IgD-negative memory B cell (primary cell): ENCODE data around the gene MARK2. TPM values are rescaled to one million over a fixed set of nuclear protein-coding genes. Genes with fewer than 3 reads are reported as not detected.
A peak's percentile ranks its signal among the peaks of the same experiment; 100 is the strongest.
"Not testable (repeated sequence)": the region's sequence is repeated elsewhere in the genome, so short reads cannot be mapped to it uniquely, and the experiment has no call there.

ENCODE experiments used
- H3K27ac Mint-ChIP-seq, 3 donors: one replicate each; pipeline ENCODE4 v1.8.0; 2020 to 2022; ENCODE audit warnings: mild to moderate bottlenecking in 3 of 3, mixed read lengths in 3 of 3, moderate library complexity in 1 of 3
- H3K27me3 Mint-ChIP-seq: one replicate; pipeline ENCODE4 v1.8.0; 2021; ENCODE audit warnings: mixed read lengths
- H3K36me3 Mint-ChIP-seq: one replicate; pipeline ENCODE4 v1.8.0; 2020; ENCODE audit warnings: mild to moderate bottlenecking, mixed read lengths
- H3K4me1 Mint-ChIP-seq, 3 donors: one replicate each; pipeline ENCODE4 v1.8.0; 2020 to 2022; ENCODE audit warnings: mixed read lengths in 3 of 3, mild to moderate bottlenecking in 1 of 3
- H3K4me3 Mint-ChIP-seq, 4 donors: one replicate each; pipeline ENCODE4 v1.8.0; 2020 to 2022; ENCODE audit warnings: mild to moderate bottlenecking in 4 of 4, mixed read lengths in 4 of 4, moderate library complexity in 3 of 4
- H3K9me3 Mint-ChIP-seq, 3 donors: one replicate each; pipeline ENCODE4 v1.8.0; 2020 to 2021; ENCODE audit warnings: mixed read lengths in 3 of 3, mild to moderate bottlenecking in 1 of 3
- polyA plus RNA-seq: library from polyadenylated mRNA; unstranded; fragments of 300-500 nt; fragmentation: Illumina TruSeq; gene quantifications from one replicate; pipeline ENCODE4 v1.2.3, GENCODE V29; 2021

The MARK2 gene
- polyA plus RNA-seq, 1 donor from 2014 or later = 50.8 TPM

DNA sequence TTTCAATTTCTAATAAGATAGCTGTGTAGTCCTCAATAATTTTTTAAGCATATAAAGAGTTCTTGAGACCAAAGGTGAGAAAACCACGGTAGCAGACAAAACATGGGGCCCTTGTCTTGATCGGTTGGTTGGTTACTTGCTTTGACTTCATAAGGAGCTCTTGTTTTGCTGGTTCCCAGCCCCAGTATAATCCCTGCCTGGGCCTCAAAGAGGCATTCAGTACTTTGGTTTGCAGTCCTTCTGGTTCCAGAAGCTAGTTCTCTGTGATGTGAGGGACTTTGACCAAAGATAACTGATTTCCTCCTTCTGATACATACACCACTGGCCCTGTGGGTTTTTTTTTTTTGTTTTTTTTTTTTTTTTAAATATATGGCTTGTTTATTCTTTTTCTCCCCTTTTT lies 17.1 kb downstream of the MARK2 start:
- Mint-ChIP-seq H3K4me3 (no peak overlapping the region), H3K4me1 (peaks cover 16 to 26% (median 18%) of the 10 kb centered on the region in 3 donors), H3K36me3 (peaks cover 3% of the 10 kb centered on the region), H3K27ac (no peak overlapping the region), H3K27me3 (no peaks in the 10 kb centered on the region), H3K9me3 (no peaks in the 10 kb centered on the region)

DNA sequence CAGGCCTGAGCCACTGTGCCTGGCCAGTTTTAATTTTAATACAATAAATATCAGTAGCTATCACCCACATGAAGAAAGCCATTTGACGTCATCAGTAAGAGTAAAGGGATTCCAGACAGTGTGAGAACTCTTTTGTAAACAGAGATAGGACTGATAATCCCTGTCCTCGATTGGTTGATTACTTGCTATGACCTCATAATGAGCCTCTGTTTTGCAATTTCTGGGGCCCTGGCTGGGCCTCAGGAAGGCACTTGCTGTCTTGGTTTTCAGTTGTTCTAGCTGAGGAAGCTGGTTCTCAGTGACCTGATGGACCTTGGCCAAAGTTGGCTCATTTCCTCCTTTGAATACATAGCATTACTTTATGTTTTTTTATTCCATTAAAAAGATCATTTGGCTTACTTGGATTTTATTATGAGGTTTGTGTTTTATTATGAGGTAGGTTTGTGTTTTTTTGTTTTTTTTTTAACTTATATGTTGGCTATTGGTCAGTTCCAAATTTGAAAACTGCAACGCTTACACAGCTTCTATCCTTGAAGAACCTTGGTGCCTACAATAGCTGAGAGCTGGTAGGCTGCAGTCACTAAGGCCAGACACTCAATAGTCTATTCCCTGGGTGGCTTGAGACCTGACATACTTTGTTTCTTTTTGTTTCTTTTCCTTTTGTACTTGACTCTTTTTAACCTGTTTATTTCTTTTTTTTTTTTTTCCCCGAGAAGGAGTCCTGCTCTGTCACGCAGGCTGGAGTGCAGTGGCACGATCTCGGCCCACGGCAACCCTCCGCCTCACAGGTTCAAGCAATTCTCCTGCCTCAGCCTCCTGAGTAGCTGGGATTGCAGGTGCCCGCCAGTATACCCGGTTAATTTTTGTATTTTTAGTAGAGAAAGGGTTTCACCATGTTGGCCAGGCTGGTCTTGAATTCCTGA lies 20.0 kb downstream of the MARK2 start:
- H3K4me1 Mint-ChIP-seq = peaks cover 12 to 19% (median 17%) of the 10 kb centered on the region in 3 donors
- no peak overlapping the region for H3K27ac Mint-ChIP-seq
- peak overlapping the region in 1 of 4 donors; percentile 37 for H3K4me3 Mint-ChIP-seq
- H3K36me3 Mint-ChIP-seq = peaks cover 4% of the 10 kb centered on the region
- H3K9me3 Mint-ChIP-seq = no peaks in the 10 kb centered on the region
- H3K27me3 Mint-ChIP-seq = no peaks in the 10 kb centered on the region

- peaks cover 4% of the 10 kb centered on the region for H3K36me3 Mint-ChIP-seq
- peaks cover 20 to 32% (median 25%) of the 10 kb centered on the region in 3 donors for H3K4me1 Mint-ChIP-seq
- no peaks in the 10 kb centered on the region for H3K27me3 Mint-ChIP-seq
- H3K27ac Mint-ChIP-seq = no peak overlapping the region
- peak overlapping the region in 1 of 4 donors; percentile 9 for H3K4me3 Mint-ChIP-seq
- no peaks in the 10 kb centered on the region for H3K9me3 Mint-ChIP-seq
These were observed 24.0 kb downstream of the MARK2 start for GRCh38 chr11:63862923-63863322.

DNA sequence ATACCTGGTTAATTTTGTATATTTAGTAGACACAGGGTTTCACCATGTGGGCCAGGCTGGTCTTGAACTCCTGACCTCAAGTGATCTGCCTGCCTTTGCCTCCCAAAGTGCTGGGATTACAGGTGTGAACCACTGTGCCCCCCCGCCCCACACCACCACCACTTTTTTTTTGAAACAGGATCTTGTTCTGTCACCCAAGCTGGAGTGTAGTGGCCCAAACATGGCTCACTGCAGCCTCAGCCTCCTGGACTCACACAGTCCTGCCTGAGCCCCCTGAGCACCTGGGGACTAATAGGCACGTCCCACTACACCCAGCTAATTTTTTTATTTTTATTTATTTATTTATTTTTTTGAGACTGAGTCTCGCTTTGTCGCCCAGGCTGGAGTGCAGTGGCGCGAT lies 24.7 kb downstream of the MARK2 start:
- H3K4me1 Mint-ChIP-seq = peaks cover 25 to 38% (median 30%) of the 10 kb centered on the region in 3 donors
- not testable (repeated sequence) for H3K36me3 Mint-ChIP-seq, H3K27me3 Mint-ChIP-seq, H3K9me3 Mint-ChIP-seq, H3K27ac Mint-ChIP-seq, H3K4me3 Mint-ChIP-seq

DNA sequence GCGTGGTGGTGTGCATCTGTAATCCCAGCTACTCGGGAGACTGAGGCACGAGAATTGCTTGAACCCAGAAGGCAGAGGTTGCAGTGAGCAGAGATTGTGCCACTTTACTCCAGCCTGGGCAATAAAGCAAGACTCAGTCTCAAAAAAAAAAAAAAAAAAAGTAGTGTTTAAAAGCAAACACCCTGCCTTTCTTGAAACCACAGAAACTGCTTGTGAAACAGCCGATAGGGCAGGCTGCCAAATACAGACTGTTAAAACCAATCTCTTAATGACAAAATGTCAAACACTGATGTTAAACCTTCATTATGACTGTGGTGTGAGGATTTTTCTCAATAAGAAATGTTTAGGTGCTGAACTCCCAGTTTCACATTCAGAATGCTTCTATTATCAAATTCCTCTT lies 27.3 kb downstream of the MARK2 start:
- peak overlapping the region in 1 of 4 donors; percentile 43 for H3K4me3 Mint-ChIP-seq
- peaks cover 6% of the 10 kb centered on the region for H3K36me3 Mint-ChIP-seq
- peak overlapping the region in 1 of 3 donors; percentile 46 for H3K27ac Mint-ChIP-seq
- H3K4me1 Mint-ChIP-seq = peaks cover 42 to 54% (median 53%) of the 10 kb centered on the region in 3 donors
- H3K27me3 Mint-ChIP-seq = no peaks in the 10 kb centered on the region
- no peaks in the 10 kb centered on the region for H3K9me3 Mint-ChIP-seq

DNA sequence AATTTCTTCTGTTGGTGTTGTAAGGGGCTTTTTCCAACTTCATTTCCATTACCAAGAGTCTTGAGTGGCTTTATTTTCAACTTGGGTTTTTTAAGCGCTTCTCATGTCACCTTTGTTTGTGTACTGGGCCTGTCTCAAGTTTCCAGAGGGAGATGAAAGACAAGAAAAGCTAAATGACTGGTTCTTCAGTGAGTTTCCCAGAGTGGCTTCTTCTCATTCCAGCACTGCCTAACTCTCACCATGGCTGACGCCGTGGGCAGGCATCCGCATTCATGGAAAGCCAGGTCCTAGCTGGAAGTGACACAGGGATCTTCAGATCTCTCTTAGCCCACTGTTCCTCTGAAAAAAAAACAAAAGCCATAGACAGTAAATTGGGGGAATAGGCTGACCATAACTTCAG lies 28.6 kb downstream of the MARK2 start:
- H3K9me3 Mint-ChIP-seq = no peaks in the 10 kb centered on the region
- H3K27ac Mint-ChIP-seq = no peak overlapping the region
- H3K4me1 Mint-ChIP-seq = peaks cover 46 to 59% (median 56%) of the 10 kb centered on the region in 3 donors
- H3K4me3 Mint-ChIP-seq = no peak overlapping the region
- H3K36me3 Mint-ChIP-seq = peaks cover 2% of the 10 kb centered on the region
- no peaks in the 10 kb centered on the region for H3K27me3 Mint-ChIP-seq

- peaks cover 43 to 54% (median 53%) of the 10 kb centered on the region in 3 donors for H3K4me1 Mint-ChIP-seq
- no peaks in the 10 kb centered on the region for H3K27me3 Mint-ChIP-seq
- peak overlapping the region in 1 of 4 donors; percentile 75 for H3K4me3 Mint-ChIP-seq
- H3K36me3 Mint-ChIP-seq = peaks cover 2% of the 10 kb centered on the region
- H3K27ac Mint-ChIP-seq = peak overlapping the region in 1 of 3 donors; percentile 77
- no peaks in the 10 kb centered on the region for H3K9me3 Mint-ChIP-seq
These were observed 29.6 kb downstream of the MARK2 start for GRCh38 chr11:63868399-63869064.

GRCh38 chr11:63869171-63869591 lies 30.3 kb downstream of the MARK2 start:
- Mint-ChIP-seq H3K27me3 (no peaks in the 10 kb centered on the region), H3K36me3 (peaks cover 2% of the 10 kb centered on the region), H3K4me3 (peak overlapping the region in 3 of 4 donors; percentile 23 to 63 (median 50)), H3K9me3 (no peaks in the 10 kb centered on the region), H3K27ac (peak overlapping the region in 1 of 3 donors; percentile 76), H3K4me1 (peaks cover 43 to 57% (median 53%) of the 10 kb centered on the region in 3 donors)

- H3K27ac Mint-ChIP-seq = peak overlapping the region in 2 of 3 donors; percentile 53 to 76
- H3K27me3 Mint-ChIP-seq = no peaks in the 10 kb centered on the region
- H3K4me3 Mint-ChIP-seq = peak overlapping the region in 2 of 4 donors; percentile 23 to 63
- H3K9me3 Mint-ChIP-seq = no peaks in the 10 kb centered on the region
- H3K36me3 Mint-ChIP-seq = peaks cover 2% of the 10 kb centered on the region
- peaks cover 43 to 58% (median 54%) of the 10 kb centered on the region in 3 donors for H3K4me1 Mint-ChIP-seq
These were observed 30.8 kb downstream of the MARK2 start for GRCh38 chr11:63869683-63870082.

DNA sequence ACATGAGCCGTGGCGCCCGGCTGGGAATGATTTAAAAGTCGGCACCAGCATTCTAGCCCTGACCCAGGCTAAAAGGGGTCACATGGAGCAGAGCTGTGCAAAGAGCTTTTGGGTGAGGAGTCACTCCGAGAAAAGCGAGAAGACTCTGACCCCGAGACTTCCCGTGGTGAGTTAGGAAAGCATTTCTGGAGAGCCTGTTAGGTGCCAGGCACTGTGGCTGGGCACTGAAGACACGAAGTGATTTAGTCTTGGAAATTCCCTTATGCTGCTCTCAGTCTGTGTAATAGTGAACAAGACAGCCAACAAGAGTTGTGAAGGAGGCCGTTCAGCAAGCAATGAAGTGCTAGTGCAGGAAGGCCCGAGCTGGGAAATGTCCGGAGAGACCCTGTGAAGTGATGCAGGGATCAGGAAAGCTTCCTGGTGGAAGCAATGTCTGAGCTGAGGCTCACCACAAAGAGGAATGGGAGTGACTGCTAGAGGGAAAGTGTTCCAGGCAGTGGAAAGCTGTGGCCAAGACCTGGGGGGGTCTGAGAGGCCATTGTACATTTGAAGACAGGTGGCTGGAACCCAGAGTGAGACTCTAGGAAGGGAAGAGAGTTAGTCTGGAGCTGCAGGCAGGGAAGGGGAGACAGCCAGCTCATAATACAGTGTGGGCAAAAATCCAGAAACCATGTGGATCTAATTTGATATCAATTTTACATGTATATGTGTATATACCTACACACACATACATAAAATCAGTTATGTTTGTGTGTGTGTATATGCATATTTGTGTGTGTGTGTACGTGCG lies 31.6 kb downstream of the MARK2 start:
- peaks cover 2% of the 10 kb centered on the region for H3K36me3 Mint-ChIP-seq
- H3K27ac Mint-ChIP-seq = peak overlapping the region in 1 of 3 donors; percentile 1
- H3K4me1 Mint-ChIP-seq = peaks cover 45 to 56% (median 54%) of the 10 kb centered on the region in 3 donors
- peak overlapping the region in 2 of 4 donors; percentile 12 to 32 for H3K4me3 Mint-ChIP-seq
- no peaks in the 10 kb centered on the region for H3K27me3 Mint-ChIP-seq
- H3K9me3 Mint-ChIP-seq = no peaks in the 10 kb centered on the region

DNA sequence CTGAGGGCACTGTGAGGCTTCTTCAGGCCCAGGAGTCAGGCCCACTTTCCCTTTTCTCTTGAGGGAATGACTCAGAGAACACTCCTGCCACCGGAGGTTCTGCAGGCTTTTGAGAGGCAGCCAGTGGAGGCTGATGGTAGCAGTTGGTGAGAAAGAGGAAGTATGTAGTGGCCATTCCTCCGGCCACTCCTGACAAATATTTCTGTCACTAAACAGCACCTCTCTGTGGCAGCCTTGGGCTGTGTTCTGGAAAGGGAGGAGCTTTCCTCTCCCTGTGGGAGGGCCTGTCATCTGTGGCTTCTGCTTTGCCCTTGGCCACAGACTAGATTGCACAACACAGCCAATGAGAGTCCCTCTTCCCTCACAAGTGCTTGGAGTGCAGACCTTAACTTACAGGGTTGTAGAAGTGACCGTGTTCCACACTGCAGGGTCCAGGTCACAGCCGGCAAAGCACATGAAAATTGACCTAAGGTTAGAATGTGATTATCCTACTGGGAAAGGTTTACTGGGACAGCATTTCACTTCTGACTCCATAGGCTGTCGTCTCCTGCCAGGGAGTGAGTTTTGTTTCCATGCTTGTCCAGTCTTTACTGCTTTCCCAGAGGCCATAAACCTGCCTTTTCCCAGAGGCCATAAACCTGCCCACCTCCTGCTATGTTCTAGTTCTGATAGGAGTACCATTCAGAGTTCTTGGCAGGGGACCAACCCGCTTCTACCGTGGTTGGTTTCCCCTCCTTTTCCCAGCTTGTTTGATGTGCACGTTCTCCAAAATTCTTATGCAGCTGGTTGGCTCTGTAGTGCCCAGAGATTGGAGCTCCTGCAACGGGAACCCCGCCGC lies 33.3 kb downstream of the MARK2 start:
- peak overlapping the region in 2 of 4 donors; percentile 5 to 60 for H3K4me3 Mint-ChIP-seq
- no peaks in the 10 kb centered on the region for H3K9me3 Mint-ChIP-seq
- H3K27me3 Mint-ChIP-seq = no peaks in the 10 kb centered on the region
- H3K4me1 Mint-ChIP-seq = peaks cover 37 to 45% (median 41%) of the 10 kb centered on the region in 3 donors
- peaks cover 2% of the 10 kb centered on the region for H3K36me3 Mint-ChIP-seq
- H3K27ac Mint-ChIP-seq = no peak overlapping the region

- Mint-ChIP-seq H3K4me3 (peak overlapping the region in 2 of 4 donors; percentile 9 to 43), H3K27ac (peak overlapping the region in 2 of 3 donors; percentile 21 to 71), H3K36me3 (peaks cover 2% of the 10 kb centered on the region), H3K27me3 (no peaks in the 10 kb centered on the region), H3K9me3 (no peaks in the 10 kb centered on the region), H3K4me1 (peaks cover 36 to 41% (median 37%) of the 10 kb centered on the region in 3 donors)
These were observed 33.9 kb downstream of the MARK2 start for GRCh38 chr11:63872800-63873197.

GRCh38 chr11:63873311-63873710 lies 34.4 kb downstream of the MARK2 start:
- H3K27ac Mint-ChIP-seq = peak overlapping the region in 2 of 3 donors; percentile 21 to 71
- no peaks in the 10 kb centered on the region for H3K9me3 Mint-ChIP-seq
- peaks cover under 1% of the 10 kb centered on the region for H3K36me3 Mint-ChIP-seq
- peaks cover 33 to 43% (median 38%) of the 10 kb centered on the region in 3 donors for H3K4me1 Mint-ChIP-seq
- no peaks in the 10 kb centered on the region for H3K27me3 Mint-ChIP-seq
- H3K4me3 Mint-ChIP-seq = peak overlapping the region in 1 of 4 donors; percentile 9

GRCh38 chr11:63874511-63874910 lies 35.6 kb downstream of the MARK2 start:
- H3K4me1 Mint-ChIP-seq = peaks cover 26 to 34% (median 27%) of the 10 kb centered on the region in 3 donors
- H3K9me3 Mint-ChIP-seq = no peaks in the 10 kb centered on the region
- H3K27ac Mint-ChIP-seq = no peak overlapping the region
- no peaks in the 10 kb centered on the region for H3K36me3 Mint-ChIP-seq
- H3K27me3 Mint-ChIP-seq = no peaks in the 10 kb centered on the region
- no peak overlapping the region for H3K4me3 Mint-ChIP-seq
